HG02885 (cell line): ENCODE results near the gene CLEC18C.
"Not testable (repeated sequence)": the region's sequence is repeated elsewhere in the genome, so short reads cannot be mapped to it uniquely, and the experiment has no call there.

Experiments used
- ATAC-seq: cut with Tn5 transposase; IDR thresholded peaks from one replicate; pipeline ENCODE4 v1.9.1; 2021; ENCODE audit warnings: mild to moderate bottlenecking; ENCODE audit not compliant: unreplicated experiment, poor library complexity

The CLEC18C gene

DNA sequence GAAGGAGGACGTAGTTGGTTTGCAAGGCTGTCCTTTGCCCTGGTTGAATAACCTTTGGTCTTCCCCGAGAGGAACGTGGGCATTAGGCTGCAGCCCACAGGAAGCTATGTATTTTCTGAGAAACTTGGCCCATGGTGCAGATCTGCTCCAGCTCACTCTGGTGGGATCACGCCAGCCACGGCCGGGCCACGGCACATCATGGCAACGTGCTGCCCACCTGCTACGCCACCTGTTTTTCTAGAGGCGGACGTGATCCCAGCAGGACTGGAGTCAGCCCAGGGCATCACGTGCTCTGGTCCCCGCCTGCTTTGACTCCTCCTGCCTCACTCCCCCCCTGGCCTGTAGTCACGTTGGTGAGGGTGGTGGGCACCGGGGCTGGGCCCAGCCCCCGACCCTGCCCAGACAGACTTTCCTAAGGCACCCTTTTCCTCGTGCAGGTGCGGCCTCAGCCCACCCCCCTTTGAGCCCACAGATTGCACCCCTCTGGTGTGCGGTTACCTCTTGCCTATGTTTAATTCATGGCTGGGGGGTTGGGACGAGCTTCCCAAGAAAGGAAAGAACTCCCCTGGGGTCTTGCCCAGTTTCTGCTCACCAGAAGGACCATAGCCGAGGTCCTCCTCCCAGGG lies at the start of gene CLEC18C:
Gene CLEC18C, plus strand, starts transcription at position 576 of the 626 bp plus-strand sequence. CDS start 492 bp downstream, outside the sequence.
- ATAC-seq: not testable (repeated sequence)

DNA sequence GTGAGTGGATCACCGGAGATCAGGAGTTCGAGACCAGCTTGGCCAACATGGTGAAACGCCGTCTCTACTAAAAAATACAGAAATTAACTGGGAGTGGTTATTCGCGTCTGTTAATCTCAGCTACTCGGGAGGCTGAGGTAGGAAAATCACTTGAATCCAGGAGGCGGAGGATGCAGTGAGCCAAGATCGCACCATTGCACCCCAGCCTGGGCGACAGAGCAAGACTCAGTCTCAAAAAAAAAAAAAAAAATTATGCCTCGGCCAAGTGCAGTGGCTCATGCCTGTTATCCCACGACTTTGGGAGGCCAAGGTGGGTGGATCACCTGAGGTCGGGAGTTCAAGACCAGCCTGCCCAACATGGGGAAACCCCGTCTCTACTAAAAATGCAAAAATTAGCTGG lies 49.8 kb upstream of the CLEC18C start:
- not testable (repeated sequence) for ATAC-seq

DNA sequence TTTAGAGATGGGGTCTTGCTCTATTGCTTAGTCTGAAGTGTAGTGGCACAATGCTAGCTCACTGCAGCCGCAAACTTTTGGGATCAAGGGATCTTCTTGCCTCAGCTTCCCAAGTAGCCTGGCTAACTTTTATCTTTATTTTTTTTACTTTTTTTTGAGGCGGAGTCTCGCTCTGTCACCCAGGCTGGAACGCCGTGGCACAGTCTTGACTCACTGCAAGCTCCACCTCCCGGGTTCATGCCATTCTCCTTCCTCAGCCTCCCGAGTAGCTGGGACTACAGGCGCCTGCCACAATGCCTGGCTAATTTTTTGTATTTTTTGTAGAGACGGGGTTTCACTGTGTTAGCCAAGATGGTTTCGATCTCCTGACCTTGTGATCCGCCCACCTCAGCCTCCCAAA lies 47.4 kb upstream of the CLEC18C start:
- not testable (repeated sequence) for ATAC-seq

DNA sequence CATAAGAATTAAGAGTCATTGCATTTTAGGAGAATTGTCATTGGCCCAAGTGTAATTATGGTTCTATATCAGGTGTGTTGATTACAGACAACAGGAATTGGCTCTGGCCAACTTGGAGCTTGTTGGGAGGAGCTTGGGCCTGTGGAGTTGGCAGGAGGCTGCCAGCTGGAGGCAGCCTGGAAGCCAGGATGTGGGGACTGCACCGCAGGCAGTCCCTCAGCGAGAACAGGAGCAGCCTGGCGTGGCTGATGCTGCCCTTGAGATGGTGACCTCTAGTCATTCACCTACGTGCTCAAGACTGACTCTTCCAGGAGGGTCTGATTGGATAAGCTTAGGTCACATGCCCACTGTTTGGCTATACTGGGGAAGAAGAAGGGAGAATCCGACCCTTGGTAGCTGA lies 45.9 kb upstream of the CLEC18C start:
- ATAC-seq: not testable (repeated sequence)

DNA sequence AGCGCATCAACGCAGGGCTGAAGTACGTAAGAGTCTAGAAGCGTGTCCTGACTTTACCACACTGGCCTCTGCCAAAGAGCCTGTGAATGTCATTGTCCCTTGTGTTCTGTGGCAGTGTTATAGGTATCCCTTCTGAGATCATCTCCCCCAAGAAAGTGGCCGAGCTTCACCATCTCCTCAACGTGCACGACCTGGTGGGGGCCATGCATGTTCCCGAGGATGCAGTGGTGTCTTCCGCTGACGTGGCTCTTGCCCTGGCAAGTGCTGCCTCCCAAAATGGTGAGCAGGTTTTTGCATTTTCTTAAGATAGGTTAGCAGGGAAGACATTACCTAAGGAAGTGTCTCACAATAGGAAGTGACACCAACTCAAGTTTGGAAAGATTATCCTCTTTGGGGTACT lies 44.7 kb upstream of the CLEC18C start:
- not testable (repeated sequence) for ATAC-seq

DNA sequence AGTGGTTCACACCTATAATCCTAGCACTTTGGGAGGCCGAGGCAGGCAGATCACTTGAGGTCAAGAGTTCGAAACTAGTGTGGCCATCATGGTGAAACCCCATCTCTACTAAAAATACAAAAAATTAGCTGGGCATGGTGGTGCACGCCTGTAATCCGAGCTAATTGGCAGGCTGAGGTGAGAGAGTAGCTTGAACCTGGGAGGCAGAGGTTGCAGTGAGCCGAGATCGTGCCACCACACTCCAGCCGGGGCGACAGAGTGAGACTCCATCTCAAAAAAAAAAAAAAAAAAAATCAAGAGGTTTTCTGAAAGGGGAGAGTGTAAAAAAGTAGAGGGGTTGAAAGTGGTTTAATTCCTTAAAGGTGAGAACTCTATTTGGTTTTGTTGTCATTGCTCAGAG lies 37.8 kb upstream of the CLEC18C start:
- not testable (repeated sequence) for ATAC-seq

DNA sequence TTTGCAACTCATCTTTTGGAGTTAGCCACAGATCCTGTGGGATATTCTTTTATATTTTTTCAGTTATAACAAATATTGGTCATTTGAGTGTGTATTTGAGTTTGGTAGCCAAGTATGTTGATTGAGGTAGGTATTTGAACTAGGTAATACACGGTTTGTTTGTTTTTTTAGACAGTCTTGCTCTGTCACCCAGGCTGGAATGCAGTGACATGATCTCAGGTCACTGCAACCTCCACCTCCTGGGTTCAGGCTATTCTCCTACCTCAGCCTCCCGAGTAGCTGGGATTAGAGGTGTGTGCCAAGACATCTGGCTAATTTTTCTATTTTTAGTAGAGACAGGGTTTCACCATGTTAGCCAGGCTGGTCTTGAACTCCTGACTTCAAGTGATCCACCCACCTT lies 37.0 kb upstream of the CLEC18C start:
- ATAC-seq: not testable (repeated sequence)

DNA sequence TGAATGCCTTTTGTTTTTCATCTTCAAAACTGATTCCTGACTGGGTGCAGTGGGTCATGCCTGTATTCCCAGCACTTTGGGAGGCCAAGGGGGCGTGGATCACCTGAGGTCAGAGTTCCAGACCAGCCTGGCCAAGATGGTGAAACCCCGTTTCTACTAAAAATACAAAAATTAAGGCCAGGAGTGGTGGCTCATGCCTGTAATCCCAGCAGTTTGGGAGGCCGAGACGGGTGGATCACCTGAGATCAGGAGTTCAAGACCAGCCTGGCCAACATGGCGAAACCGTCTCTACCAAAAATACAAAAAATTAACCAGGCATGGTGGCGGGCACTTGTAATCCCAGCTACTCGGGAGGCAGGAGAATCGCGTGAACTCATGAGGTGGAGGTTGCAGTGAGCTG lies 30.8 kb upstream of the CLEC18C start:
- ATAC-seq: not testable (repeated sequence)

DNA sequence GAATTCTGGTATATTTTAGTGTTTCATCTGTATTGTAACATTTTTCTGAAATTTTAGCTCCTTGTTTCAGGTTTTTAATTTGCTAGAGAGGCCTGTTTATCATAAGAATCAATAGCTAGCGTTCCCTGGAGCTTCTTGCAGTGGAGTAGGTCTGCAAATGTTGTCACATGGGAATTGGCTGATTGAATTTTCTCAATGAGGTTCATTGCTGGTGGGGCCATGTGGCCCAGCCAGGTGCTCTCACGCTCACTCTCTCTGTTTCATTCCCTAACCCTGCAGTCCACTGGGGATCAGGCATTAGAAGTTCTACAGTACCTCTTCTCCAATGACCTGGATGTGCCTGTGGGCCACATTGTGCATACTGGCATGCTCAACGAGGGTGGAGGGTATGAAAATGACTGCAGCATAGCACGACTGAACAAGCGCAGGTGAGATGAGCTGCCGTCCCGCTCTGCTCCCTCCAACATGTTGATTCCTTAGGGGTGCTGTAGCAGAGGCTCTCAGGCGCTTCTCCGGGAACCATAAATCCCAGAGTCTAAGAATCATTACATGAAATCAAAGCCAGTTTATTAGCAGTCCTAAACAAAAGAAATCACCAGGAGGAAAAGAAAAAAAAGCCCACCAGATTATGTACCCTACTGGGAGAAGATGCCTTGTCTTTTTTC lies 30.2 kb upstream of the CLEC18C start:
- not testable (repeated sequence) for ATAC-seq

DNA sequence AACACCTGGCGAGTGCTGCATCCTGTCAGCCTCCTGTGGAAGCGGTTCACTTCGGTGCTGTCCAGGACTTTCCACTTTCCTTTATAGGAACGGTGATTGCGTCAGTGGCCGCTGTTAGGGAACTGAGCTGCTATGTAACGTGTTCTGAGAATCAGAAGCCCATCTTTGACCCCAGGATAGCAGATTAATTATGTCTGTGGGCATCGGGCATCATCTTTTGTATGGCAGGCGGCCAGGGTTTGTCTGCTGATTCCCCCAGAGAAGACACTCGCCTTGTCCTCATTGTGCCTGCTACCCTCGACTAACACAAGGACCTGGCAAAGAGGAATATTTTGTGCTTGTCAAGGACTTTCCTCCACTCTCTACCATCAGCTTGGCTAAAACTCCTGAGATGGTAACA lies 25.7 kb upstream of the CLEC18C start:
- not testable (repeated sequence) for ATAC-seq

DNA sequence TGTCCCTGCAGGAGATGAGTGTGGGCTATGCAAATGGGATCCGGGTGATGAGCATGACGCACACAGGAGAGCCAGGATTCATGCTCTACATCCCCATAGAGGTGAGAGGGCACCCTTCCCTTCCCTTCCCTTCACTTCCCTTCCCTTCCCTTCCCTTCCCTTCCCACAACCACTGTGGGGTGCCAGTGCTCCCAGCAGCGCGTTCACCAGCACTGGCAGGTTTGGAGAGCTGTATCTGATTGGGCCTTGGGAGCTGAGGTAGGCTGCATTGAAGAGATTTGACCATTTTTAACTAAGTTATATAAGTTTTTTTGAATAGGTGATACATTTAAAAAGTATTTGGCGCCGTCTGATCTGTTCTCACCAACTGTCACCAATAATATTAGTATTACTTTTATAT lies 25.1 kb upstream of the CLEC18C start:
- ATAC-seq: not testable (repeated sequence)

DNA sequence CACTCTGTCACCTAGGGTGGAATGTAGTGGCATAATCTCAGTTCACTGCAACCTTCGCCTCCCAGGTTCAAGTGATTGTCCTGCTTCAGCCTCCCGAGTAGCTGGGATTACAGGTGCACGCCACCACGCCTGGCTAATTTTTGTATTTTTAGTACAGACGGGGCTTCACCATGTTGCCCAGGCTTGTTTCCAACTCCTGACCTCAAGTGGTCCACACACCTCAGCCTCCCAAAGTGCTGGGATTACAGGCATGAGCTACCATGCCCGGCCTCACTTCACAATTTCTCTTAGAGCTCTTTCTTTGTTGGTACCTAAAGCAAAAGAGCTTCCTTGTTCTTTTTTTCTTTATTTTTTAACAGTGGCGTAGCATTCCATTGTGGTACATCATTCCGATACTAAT lies 24.3 kb upstream of the CLEC18C start:
- not testable (repeated sequence) for ATAC-seq

DNA sequence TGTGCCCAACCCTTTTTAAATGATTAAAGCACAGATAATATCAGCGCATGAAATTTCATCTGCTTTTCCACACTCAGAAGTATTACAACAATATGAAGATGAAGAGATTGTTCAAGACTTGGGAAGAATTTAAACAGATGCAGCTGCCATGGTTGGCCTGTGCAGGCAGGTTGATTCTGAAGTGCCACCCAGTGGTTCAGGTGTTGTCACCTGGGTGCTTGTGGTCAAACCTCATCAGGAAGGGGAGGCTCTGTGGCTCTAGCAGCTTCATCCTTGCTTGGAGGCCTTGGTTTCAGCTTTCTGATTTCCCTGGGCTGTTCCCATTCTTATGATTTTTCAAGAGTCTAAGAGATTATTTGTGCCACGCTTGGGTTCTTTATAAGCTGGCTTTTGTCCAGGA lies 22.2 kb upstream of the CLEC18C start:
- no peak for ATAC-seq

DNA sequence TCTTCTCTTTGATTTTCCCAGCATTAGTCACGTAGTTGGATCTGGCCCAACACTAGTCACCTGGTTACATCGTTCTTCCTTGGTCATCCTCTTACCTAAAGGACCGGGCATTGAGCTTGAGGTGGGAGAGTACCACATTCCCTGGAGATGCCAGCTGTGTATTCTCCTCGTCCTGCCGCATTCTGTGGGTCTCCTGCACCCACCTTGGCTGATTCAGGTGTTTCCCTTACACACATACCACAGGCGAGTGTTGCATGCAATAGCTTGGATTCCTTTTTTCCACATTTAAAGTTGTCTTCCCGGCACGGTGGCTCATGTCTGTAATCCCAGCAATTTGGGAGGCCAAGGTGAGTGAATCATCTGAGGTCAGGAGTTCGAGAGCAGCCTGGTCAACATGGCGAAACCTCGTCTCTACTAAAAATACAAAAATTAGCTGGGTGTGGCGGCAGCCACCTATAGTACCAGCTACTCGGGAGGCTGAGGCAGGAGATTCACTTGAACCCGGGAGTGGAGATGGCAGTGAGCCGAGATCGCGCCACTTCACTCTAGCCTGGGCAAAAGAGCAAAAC lies 21.6 kb upstream of the CLEC18C start:
- no peak for ATAC-seq

DNA sequence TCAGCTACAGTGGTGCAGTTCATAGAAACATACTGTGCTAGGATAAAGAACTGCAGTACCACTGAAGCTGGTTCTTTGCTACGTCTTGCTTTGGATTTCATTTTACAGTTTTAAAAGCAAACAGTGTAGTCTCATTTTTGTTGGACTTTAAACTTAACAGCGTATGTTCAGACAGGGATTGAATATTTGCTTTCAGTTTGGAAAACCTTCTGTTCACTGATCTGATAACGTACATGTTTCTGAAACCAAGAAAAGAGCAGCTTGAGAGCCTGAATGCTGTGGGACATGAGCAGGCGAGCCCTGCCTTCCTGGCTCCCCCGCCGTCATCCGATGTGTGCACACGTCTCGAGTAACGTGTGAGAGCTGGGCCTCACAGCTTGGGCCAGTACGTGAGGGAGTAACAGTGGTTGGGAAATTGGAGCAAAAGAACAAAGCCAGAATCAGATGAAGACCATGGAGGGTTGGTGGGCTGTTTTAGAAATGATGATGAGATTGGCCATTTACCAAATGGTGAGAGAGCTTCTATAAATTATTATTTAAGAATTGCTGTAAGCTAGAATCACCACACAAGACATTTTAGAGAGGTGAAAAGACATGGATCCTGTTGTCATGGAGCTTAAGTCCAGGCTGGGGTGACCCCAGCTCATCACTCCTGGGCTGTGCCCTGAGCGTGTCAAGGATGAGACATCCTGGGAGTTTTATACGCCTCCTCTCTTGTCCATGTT lies 20.8 kb upstream of the CLEC18C start:
- no peak for ATAC-seq

DNA sequence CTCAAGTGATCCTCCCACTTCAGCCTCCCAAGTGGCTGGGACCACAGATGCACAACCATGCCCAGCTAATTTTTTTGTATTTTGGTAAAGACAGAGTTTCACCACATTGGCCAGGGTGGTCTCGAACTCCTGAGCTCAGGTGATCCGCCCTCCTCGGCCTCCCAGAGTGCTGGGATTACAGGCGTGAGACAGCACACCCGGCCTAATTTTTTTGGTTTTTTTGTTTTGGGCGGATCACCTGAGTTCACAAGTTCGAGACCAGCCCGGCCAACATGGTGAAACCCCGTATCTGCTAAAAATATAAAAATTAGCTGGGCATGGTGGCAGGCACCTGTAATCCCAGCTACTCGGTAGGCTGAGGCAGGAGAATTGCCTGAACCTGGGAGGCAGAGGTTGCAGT lies 18.9 kb upstream of the CLEC18C start:
- ATAC-seq: not testable (repeated sequence)

DNA sequence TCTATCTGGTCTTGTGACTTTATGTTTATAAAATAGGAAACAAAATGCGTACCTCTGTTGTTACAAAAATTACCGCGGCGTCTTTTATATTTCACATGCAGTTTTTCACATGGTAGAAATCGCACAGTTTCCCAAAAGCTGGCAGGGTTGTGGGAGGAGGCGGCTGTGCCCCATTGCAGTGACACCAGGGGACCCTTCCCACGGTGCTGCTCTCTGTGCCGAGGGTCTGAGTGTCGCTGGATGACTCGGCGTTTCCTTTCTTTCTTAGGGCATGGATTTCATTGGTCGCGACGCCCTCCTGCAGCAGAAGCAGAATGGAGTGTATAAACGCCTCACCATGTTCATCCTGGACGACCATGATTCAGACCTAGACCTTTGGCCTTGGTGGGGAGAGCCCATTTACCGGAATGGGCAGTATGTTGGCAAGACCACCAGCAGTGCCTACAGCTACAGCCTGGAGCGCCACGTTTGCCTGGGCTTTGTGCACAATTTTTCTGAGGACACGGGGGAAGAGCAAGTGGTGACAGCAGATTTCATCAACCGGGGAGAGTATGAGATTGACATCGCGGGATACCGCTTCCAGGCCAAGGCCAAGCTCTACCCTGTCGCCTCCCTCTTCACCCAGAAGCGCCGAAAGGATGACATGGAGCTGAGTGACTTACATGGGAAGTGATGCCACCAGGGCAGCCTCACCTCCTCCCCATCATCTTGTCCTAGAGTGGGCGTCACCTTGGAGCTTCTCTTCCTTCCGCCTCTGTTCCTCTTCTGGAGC lies 17.2 kb upstream of the CLEC18C start:
- no peak for ATAC-seq

DNA sequence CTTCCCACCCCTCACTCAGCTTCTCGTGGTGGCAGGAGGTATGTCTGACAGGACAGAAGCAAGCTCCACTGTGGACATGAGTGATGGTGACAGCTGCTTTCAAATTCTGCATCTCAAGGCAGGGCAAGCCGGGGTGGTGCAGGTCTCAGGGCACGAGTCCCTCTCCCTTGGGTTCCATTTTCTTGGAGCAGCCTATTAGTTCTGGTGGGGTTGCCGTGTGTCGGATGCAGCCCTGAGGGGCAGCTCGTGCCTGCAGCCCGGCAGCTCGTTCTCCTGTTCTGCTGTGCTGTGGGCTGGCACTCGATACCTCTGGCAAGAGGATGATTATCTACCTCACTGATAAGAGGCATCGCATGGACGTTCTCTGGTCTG lies 16.5 kb upstream of the CLEC18C start:
- ATAC-seq: no peak

DNA sequence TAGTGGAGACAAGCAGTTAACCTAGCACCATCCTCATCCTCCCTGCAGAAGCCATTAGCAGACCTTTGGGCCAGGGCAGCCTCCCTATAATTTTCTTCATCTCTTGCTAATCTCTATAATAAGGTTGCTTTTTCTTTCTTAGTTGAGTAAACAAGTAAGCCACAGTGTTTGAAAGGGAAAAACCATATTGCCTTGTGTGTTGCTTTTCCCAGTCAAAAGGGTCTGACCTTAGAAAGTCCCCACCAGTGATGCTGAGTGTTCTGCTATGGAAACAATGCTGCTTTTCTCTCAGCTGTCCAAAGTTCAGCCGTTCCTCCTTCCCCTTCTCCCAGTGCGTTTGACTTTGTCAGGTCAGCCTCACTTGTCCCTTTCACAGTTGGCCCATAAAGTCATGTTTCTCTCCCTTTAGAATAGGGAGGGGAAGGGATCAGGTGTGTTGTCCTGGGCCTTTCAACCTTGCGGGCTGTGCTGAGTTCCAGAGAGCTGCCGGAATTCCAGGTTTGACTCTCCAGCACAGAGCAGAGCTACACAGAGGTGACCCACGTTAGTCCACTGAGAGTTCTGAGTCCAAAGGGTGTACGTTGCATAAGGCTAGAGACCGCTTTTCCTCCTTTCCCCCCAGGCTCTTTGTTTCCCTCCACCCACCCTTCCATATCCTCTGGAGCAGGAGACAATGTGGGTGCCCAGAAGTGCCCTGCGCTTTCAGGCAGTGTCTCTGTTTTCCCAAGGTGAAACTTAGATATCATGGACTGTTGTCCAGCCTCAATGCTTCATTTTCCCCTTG lies 15.9 kb upstream of the CLEC18C start:
- ATAC-seq: no peak
